Astrocyte of the hippocampus (primary cell): Measurements from ENCODE around the gene RERE.
"Not testable (repeated sequence)": the region's sequence is repeated elsewhere in the genome, so short reads cannot be mapped to it uniquely, and the experiment has no call there.

Source experiments
- DNase-seq: peaks from one replicate; pipeline ENCODE4 v3.0.0; 2011; ENCODE audit warnings: low read depth, low spot score

The RERE gene

DNA sequence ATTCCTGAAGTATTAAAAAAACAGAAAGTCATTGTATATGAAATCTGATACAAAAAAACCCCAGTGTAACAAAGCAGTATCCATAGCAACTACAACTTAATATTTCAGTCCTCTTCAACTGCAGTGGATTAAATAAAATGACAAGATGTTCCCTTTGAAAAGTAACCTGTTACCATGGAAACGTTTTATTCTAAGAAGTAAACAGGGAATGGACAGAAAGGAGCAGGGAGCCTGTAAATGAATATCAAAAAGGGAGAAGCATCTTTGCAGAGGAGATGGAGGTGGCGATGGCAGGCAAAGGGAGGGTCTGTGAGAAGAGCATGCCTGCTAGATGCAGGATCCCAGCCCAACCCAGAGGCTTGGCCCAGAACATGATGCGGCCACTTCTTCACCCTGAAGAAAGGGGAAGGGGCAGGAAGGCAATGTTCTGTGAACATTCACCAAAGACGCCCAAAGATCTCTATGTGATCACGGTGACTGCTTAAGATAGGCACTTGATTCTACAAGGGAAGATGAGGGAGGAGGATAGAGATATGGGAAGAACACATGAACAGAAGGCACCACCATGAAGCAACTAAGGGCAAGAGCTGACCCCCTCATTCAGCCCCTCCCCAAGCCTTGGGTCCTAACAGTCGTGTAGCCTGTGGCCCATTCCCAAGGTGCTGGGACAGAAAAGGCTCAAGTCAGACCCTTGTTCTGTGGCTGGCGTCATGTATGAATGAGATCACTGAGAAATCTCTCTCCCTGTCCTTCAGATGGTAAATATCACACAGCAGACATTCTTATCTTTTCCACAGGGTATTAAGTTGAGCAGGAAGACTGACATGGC, 299.6 kb downstream of the RERE start:
- peak; percentile 15 for DNase-seq

DNA sequence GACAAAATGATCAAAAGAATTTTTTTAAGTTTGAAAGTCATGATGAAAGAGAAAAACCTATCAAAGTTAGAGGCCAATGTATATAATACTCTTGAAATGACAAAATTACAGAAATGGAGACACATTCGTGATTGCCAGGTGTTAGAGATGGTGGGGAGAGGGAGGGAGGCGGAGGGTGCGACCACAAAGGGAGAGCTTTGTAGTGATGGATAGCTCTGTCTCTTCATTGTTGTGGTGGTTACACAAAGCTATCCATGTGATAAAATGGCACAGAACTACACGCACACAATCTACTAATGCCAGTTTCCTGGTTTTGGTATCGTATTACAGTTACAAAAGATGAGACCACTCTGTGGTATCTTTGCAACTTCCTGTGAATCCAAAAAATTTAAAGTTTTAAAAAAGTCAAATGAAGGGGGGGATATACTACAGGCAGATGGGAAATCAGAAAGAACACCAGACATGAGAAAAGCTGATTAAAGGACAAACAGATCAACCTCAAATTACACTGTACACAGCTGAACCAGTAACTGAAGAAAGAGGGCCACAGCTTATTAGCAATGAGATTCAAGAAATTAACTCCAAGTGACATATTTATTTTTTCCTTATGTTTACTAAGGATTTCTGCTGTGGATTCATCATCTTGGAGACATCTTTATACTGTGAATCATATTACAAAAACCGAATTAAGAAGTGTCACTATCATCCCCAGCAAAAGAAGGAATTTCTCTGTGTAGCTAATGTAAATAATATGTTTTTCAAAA, 300.5 kb downstream of the RERE start:
- DNase-seq = peak; percentile 13

DNA sequence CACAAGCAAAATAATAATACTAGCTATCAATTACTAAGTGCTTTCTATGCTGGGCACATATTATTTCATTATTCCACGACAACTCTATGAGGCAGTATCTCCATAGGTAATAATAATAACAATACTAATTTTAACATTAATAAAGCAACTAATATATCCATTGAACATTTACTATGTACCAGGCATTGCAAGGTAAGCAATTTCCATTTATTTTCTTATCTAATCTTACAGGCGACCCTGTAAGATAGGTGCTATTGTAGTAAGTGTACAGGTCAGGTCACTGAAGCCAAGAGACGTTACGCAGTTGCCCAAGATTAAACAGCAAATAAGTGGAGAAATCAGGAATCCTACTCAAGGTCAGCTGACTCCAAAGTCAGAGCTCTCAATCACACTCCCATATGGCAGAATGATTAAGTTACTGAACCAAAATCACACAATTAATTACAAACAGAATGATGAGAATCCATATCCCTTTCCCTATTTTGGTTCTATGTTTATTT, 301.1 kb downstream of the RERE start:
- no peak for DNase-seq

DNA sequence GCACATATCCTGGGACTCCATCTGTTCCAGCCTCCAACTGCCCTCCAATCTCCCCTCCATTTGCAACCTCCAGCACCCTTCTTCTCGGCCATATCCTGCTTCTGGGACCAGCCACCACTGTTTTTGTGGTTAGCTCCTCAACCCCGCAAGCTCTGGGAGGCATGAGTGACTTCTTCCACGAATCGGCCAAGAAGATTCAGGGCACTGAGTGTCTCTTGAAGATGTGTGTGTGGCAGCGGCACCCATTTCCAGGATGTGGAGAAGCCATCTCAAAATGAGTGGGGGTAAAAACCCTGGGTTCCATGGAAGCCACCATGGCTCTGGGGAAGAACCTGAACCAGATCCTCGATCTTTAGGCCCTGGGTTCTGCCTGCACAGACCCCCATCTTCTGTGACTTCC, 304.9 kb downstream of the RERE start:
- no peak for DNase-seq

DNA sequence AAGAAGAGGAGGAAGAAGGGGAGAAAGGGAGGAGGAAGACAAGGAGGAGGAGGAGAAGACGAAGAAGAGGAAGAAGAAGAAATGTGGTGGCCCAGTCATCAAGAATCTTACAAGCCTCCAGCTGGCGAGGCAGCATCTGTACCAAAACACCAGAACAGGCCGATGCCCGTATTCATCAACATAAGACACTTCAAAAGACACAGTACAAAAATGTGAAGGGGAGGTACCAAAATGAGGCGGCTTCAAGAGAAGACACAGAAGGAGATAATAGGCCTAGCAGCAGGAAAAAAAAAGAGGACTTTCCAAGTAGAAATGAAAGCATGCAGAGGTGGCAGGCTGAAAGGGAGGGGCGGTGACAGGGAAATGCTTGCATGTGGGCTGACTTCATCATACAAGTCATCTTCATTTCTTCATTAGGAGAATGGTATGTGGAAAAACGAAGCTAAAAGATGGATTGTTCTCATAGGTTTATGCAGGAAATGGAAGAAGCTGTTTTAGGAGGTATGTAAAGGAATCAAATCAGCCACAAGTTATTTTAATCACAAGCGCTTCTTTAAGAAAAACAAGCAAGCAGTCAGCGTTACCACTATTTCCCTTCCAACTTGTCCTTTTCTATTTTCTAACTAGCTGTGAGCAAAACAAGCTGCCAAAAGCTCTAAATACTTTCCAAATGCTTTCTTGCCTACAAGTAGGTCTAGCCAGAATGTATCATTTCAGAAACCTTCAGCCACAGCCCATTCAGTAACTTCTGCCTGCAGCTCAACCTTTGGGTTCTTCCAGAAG, 307.2 kb downstream of the RERE start:
- peak; percentile 76 for DNase-seq

DNA sequence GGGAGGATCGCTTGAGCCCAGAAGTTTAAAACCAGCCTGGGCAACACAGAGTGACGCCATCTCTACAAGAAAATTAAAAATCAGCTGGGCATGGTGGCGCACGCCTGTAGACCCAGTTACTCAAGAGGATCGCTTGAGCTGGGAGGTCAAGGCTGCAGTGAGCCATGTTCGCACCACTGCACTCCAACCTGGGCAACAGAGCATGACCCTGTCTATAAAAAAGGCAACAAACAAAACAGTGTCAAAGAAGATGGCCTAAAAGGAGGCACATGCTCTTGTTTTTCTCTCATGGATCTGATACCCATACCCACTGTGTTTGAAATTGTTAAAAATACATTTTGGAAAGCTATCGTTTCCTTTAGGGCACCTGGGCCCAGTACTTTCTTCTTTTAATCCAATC, 307.9 kb downstream of the RERE start:
- DNase-seq = no peak

DNA sequence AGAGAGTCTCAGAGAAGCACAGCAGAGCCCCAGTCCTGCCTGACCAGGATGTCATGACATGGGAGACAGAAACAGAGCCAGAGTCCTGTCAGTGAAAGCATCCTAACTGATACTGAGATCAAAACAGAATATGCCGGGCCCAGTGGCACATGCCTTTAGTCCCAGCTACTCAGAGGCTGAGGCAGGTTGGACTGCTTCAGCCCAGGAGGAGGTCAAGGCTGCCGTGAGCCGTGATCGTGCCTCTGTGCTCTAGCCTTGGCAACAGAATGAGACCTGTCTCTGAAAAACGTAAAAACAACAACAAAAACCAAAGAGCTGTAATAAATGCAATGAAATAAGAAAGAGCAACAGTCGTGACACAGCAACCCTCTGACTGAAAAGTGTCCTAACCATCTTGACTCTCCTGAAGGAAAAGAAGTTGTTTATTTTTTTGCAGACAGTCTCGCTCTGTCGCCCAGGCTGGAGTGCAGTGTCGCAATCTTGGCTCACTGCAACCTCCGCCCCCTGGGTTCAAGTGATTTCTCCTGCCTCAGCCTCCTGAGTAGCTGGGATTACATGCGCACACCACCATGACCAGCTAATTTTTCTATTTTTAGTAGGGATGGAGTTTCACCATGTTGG, 310.3 kb downstream of the RERE start:
- no peak for DNase-seq

DNA sequence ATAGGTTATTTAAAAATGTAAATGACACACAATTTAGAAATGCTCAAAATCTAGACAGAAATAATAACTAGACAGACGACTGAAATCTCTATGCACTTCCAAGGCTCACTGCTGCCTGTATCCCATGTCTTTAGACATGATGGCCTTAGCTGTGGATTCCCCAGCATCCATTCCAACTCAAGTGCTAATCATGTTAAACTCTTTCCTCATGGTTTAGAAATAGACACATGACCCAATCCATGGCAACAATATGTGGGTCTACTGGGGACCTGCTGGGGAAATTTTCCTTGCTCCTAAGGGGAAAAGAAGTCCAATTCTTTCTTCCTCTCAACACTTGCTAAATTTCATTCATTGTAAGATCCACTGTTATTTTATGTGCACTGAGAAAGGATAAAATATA, 311.0 kb downstream of the RERE start:
- DNase-seq = no peak

DNA sequence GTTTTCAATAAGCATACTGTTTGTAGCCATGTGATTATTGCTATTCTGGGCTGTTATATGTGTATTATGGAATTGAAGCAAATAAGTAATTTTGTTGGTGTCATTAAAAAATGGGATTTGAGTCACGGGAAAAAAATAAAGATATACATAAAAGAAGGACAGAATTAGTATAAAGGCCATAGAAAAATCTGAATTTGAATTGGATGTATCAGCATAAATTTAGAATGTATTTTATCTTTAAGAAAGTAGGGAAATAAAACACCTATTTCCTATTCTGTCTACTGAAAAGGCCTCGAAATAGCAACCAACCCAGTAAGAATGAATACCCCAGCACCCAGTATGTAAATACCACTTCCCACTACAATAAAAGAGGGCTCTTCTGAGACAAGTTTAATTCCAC, 313.6 kb downstream of the RERE start:
- no peak for DNase-seq

DNA sequence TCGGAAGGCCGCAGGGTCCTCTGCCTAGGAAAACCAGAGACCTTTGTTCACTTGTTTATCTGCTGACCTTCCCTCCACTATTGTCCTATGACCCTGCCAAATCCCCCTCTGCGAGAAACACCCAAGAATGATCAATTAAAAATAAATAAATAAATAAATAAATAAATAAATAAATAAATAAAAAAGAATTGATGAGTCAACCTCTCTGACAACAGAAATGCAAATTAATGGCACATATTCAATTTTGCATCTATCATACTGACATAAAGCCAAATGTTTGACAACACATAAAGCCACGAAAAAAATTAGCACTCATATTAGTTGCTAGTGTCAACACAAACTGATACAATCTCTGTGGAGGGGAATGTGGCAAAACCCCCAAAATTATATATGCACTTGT, 314.5 kb downstream of the RERE start:
- not testable (repeated sequence) for DNase-seq

DNA sequence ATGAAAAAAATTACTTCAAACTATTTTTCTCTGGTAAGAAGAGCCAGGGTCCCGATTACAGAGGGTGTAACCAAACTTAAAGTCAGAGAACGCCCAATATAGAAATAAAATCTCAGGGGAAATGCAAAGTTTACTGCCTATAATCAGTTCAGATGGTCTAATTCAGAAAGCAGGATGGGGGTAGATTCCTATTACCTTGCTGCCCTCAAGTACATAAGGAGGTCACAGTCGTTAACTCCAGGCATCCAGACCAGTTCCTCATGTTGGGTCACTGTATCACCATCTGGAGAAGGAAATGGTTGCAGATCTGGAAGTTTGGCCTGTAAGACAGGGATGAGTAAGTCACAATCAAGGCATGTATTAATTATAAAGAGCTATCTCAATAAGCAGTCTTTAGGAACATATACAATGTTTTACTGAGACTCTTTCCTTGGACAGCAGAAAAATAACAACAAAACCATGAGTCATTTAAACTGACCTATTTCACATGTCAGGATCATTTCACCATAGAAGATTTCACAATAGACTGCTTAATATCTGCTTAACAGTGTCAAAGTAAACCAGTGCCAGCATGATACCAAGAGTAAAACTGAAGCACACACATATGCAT, 320.1 kb downstream of the RERE start:
- no peak for DNase-seq

DNA sequence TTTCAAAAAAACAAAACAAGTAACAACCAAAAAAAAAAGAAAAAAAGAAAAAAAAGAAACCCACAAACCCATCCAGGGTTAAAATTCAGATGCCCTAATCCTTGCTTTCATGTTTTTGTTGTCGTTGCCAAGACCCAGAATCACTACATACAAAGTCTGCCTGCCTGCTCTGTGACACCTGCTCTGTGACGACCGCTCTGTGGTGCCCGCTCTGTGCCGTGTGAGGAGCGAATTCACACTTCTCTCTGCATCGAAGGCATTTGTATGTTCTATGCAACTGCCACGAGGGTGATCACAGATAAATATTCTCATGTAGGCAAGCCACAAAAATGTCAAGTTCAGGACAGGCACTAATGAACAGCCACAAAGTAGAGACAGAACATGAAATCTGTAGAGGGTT, 321.0 kb downstream of the RERE start:
- no peak for DNase-seq

DNA sequence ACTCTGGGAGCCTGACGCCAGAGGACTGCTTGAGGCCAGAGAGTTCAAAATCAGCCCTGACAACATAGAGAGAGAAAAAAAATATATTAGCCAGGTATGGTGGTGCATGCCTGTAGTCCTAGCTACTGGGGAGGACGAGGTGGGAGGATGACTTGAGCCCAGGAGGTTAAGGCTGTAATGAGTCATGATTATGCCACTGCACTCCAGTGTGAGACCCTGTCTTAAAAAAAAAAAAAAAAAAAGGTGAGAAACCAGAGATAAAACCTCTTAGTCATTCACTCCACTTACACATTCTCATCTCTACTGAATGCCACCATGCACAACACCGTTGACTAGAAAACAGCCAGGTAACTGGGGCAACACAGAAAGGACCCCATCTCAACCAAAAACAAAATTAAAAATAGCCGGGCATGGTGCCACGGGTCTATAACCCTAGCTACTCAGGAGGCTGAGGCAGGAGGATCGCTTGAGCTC, 321.5 kb downstream of the RERE start:
- no peak for DNase-seq

DNA sequence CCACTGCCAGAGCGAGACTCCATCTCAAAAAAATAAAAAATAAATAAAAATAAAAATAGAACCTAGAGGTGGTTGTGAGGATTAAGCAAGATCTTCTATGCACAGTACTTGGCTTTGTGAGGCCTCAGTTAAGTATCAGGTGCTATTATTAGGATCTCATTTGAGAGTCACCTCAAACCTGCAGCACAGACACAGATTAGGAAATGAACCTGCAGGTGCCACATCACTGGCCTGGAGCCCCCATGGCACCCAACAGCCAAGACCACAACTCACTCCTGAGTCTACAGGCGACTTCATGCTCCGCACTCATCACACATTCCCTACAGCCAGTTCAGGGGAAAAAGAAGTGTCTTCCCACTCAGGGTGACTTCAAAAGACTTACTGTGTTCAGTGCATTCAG, 322.8 kb downstream of the RERE start:
- no peak for DNase-seq

DNA sequence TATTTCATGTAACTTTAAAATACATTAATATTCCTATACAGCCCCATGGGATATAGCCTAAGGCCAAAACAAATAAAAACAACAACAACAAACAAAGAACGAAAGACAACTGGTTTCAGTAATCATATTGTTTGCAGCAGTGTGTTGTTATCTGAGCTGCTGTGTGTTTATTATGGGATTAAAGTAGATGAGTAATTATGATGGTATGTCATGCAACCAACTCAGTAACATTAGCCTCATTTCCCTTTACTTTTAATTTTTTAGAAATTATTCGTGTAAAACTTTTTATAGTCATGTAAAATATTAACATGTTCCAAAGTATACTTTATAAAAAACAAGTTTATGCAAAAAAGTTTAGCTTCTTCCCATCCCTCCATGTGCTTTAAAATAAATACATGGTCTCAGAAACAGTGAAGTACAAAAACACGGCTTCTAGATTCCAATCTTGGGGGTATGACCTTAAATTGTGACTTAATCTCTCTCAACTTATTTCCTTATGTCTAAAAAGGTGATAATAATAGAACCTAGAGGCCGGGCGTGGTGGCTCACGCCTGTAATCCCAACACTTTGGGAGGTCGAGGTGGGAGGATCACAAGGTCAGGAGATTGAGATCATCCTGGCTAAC, 323.4 kb downstream of the RERE start:
- DNase-seq = no peak

DNA sequence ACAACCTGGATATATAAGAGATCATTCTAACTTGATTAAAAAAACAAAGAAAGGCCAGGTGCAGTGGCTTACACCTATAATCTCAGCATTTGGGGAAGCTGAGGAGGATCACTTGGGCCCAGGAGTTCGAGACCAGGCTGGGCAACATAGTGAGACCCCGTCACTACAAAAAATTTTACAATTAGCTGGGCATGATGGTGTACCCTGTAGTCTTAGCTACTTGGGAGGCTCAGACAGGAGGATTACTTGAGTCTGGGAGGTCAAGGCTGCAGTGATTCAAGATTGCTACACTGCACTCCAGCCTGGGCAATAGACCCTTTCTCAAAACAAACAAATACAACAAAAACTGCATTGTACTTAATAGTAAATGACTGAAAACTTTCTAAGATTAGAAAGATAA, 330.2 kb downstream of the RERE start:
- DNase-seq = no peak

DNA sequence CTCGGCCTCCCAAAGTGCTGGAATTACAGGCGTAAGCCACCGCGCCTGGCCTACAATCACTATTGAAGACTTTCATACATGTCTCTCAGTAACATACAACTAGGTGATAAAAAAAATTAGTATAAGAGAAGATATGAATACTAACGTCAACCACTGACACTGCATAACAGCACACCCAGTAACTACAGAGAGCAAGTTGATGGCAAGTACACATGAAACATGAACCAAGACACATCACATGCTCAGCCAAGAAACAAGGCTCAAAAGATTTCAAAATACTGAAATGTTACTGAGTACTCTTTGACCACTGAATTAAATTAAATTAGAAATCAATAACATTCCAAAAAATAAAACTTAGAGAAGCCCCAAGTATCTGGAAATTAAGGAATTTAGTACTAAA, 331.4 kb downstream of the RERE start:
- no peak for DNase-seq

DNA sequence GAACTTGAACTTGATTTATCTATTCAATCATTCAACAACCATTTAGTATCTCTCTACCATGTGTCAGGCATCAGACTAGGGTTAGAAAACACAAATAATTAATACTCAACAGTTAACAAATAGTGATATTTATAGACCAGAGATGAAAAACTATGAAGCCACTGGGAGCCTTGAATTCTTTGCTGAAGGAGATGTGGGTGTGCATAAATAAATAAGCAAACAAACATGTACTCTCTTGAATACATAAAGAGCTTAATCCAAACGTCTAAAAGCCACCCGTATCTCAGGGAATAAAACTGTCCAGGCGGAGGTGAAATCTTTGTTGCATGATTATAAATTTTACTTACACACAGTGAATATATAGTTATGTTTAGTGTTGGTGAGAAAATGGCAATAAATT, 333.9 kb downstream of the RERE start:
- DNase-seq = no peak

DNA sequence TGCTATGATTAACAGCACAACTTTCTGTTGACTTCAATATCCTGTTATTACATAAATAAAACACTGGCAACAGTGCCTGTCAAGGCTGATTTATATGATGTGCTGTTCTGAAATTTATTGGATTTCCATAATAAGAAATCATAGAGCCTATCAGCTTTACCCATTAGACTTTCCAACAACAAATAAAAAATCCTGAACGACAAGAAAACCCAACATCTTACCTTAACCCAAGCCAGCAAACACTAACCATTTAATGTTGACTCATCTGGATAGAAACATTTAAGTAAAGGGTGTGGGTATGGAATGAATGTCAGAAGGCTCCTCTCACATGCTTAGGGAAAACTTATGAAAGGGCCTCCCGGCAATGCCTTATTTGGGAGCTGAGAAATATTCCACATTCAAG, 334.5 kb downstream of the RERE start:
- no peak for DNase-seq

DNA sequence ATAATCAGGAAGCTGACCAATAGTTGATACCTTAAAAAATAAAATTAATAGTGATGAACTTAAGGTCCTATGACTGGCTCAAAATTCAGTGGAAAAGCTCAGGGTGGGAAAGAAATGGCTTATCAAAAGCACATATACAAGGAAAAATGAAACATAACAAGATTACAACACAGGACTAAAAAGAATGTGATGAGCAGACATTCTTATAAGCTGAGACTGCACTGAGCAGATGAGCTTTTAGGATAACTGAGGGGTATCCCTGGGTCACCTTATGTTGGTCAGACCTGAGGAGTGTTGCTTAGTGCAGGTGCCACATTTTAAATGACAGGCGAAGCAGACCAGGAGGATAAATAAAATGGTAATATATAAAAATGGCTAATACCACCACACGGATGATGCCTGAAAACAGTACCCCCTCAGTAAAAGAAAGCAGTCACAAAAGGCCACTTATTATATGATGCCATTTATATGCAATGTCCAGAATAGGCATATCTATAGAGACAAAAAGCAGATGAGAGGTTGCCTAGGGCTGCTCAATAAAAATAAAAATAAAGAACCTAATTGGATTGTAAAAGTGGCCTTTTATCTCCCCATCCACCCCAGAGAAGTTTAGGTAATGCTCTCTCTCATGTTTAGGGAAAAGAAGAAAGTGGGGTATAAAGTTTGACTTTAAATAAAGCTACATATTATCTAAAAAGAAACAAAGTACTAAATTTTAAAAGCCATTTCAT, 335.6 kb downstream of the RERE start:
- no peak for DNase-seq
